HCT116 (cell line): ENCODE results near the gene LINGO1. TPM values are rescaled to one million over a fixed set of nuclear protein-coding genes. Genes with fewer than 3 reads are reported as not detected.

Experiments
- ATAC-seq: fragments of 200-7000 bp; cut with Tn5 transposase; 2 replicates; pipeline ENCODE4 v1.9.1; 2020; ENCODE audit warnings: mild to moderate bottlenecking, moderate library complexity
- BruUV-seq: library from RNA; stranded (reverse); fragments of 400-500 nt; replicated peaks from 2 replicates; lab custom pipeline; 2021; lab: Mats Ljungman, UMichigan
- CTCF ChIA-PET: fragments of 300-600 bp; sonication (Branson Sonifier 250); formaldehyde crosslinking; loops from one replicate; lab custom pipeline; 2021; ENCODE audit warnings: antibody characterized with exemption; lab: Charles Lee
- POLR2A ChIA-PET: fragments of 300-600, 350-600 bp; sonication (Branson Sonifier 250); formaldehyde crosslinking; loops from one replicate; lab custom pipeline; 2021; ENCODE audit warnings: antibody characterized with exemption; lab: Charles Lee
- RAD21 ChIA-PET, 2 experiments: fragments of 300-600 bp; sonication (Branson Sonifier 250); formaldehyde crosslinking; loops; one replicate each; lab custom pipeline; 2023; ENCODE audit warnings: low total read pairs in 2 of 2; ENCODE audit not compliant: uncharacterized antibody in 2 of 2, unreplicated experiment in 2 of 2, low non-redundant PET in 1 of 2; lab: Charles Lee
- DNase-seq: peaks from one replicate; pipeline ENCODE4 v3.0.0-alpha.2; 2010; ENCODE audit warnings: low read depth, low spot score
- H2AFZ ChIP-seq: fragments of 200-600 bp; shearing (Covaris generic), sonication (generic); 2 replicates; pipeline ENCODE4 v1.6.1; 2017; ENCODE audit warnings: low read depth, mixed run types, mixed read lengths, antibody characterized with exemption, low read length; ENCODE audit not compliant: poor library complexity, severe bottlenecking
- H3K27ac ChIP-seq: 2 replicates; pipeline ENCODE4 v1.5.1; 2012; ENCODE audit warnings: low read depth, low read length
- H3K27me3 ChIP-seq: fragments of 200-600 bp; sonication (generic); 2 replicates; pipeline ENCODE4 v1.6.1; 2016; ENCODE audit warnings: mixed run types, low read length, mixed read lengths; ENCODE audit not compliant: insufficient read depth
- H3K36me3 ChIP-seq, 2 experiments: fragments of 200-500 bp in 1 of 2; fragments of 200-600 bp in 1 of 2; sonication (Bioruptor generic) in 1 of 2; sonication (generic) in 1 of 2; 2 replicates each; pipeline versions ENCODE4 v1.5.1 to v1.6.1; 2014 to 2016; ENCODE audit warnings: low read length in 2 of 2, inconsistent platforms in 1 of 2, mixed read lengths in 1 of 2, mixed run types in 1 of 2; ENCODE audit not compliant: insufficient read depth in 2 of 2, control insufficient read depth in 1 of 2
- H3K4me1 ChIP-seq, 2 experiments: fragments of 200-600 bp in 1 of 2; sonication (generic) in 1 of 2; 2 replicates each; pipeline versions ENCODE4 v1.5.1 to v1.6.1; 2012 to 2017; ENCODE audit warnings: low read length in 2 of 2, inconsistent platforms in 1 of 2, mild to moderate bottlenecking in 1 of 2, mixed read lengths in 1 of 2, mixed run types in 1 of 2, moderate library complexity in 1 of 2; ENCODE audit not compliant: insufficient read depth in 2 of 2, control insufficient read depth in 1 of 2
- H3K4me2 ChIP-seq: fragments of 200-600 bp; sonication (generic); 2 replicates; pipeline ENCODE4 v1.6.1; 2017; ENCODE audit warnings: mixed run types, low read length, mixed read lengths
- H3K4me3 ChIP-seq, 2 experiments: fragments of 200-600 bp in 1 of 2; sonication (generic) in 1 of 2; replicated peaks in 1 of 2; 2 replicates each; pipeline ENCODE4 v1.5.1; 2011 to 2016; ENCODE audit warnings: low read length in 2 of 2, control low read depth in 1 of 2, low read depth in 1 of 2, mild to moderate bottlenecking in 1 of 2, mixed read lengths in 1 of 2, mixed run types in 1 of 2
- H3K79me2 ChIP-seq: fragments of 200-600 bp; sonication (generic); 2 replicates; pipeline ENCODE4 v1.6.1; 2017; ENCODE audit warnings: mild to moderate bottlenecking, mixed run types, low read length, moderate library complexity, mixed read lengths; ENCODE audit not compliant: insufficient read depth
- H3K9ac ChIP-seq: fragments of 200-600 bp; sonication (generic); 2 replicates; pipeline ENCODE4 v1.6.1; 2016; ENCODE audit warnings: low read length, mixed read lengths
- H3K9me2 ChIP-seq: fragments of 200-600 bp; sonication (generic), shearing (Covaris generic); 2 replicates; pipeline ENCODE4 v1.6.1; 2017; ENCODE audit warnings: mixed run types, mild to moderate bottlenecking, moderate library complexity; ENCODE audit not compliant: insufficient read depth
- H3K9me3 ChIP-seq, 2 experiments: fragments of 200-500 bp in 1 of 2; fragments of 200-600 bp in 1 of 2; sonication (Bioruptor generic) in 1 of 2; sonication (generic) in 1 of 2; 2 replicates each; pipeline ENCODE4 v1.6.1; 2014 to 2017; ENCODE audit warnings: low read length in 2 of 2, mixed read lengths in 2 of 2, inconsistent platforms in 1 of 2, low read depth in 1 of 2, mild to moderate bottlenecking in 1 of 2, mixed run types in 1 of 2, moderate library complexity in 1 of 2; ENCODE audit not compliant: control insufficient read depth in 1 of 2, insufficient read depth in 1 of 2
- H4K20me1 ChIP-seq: fragments of 200-600 bp; sonication (generic), shearing (Covaris generic); 2 replicates; pipeline ENCODE4 v1.6.1; 2017; ENCODE audit warnings: mixed run types, mild to moderate bottlenecking, moderate library complexity; ENCODE audit not compliant: insufficient read depth
- ELF1 ChIP-seq: IDR thresholded peaks from 2 replicates; pipeline ENCODE4 v1.6.1; 2012; ENCODE audit warnings: low read depth, borderline replicate concordance
- EZH2 ChIP-seq: fragments of 200-600 bp; sonication (generic); IDR thresholded peaks from 2 replicates; pipeline ENCODE4 v1.6.1; 2017; ENCODE audit warnings: antibody characterized with exemption, mixed run types
- POLR2A ChIP-seq: IDR thresholded peaks from 2 replicates; pipeline ENCODE4 v1.7.0; 2011; ENCODE audit warnings: borderline replicate concordance; ENCODE audit not compliant: insufficient read depth, insufficient read length; ENCODE audit errors: extremely low read depth
- SRF ChIP-seq: IDR thresholded peaks from 2 replicates; pipeline ENCODE4 v1.6.1; 2012; ENCODE audit warnings: low read depth
- ZFX ChIP-seq: fragments of 450-650 bp; IDR thresholded peaks from 2 replicates; pipeline ENCODE4 v1.6.1; 2017
- ZNF274 ChIP-seq: fragments of 200-500 bp; sonication (Bioruptor generic); IDR thresholded peaks from 2 replicates; pipeline ENCODE4 v1.6.1; 2014; ENCODE audit warnings: mild to moderate bottlenecking, low read depth, low read length, inconsistent platforms
- intact Hi-C: fragments of 100-400 bp; cut with micrococcal nuclease; formaldehyde crosslinking; loops from 2 replicates; pipeline ENCODE4 v1.10.0; 2022
- total RNA-seq: library from RNA; stranded (reverse); gene quantifications from one replicate; pipeline ENCODE4 v1.2.1, GENCODE V29; 2021; ENCODE audit not compliant: unreplicated experiment

LINGO1 gene
- total RNA-seq, 1 experiment from 2014 or later: 15.6 TPM

DNA sequence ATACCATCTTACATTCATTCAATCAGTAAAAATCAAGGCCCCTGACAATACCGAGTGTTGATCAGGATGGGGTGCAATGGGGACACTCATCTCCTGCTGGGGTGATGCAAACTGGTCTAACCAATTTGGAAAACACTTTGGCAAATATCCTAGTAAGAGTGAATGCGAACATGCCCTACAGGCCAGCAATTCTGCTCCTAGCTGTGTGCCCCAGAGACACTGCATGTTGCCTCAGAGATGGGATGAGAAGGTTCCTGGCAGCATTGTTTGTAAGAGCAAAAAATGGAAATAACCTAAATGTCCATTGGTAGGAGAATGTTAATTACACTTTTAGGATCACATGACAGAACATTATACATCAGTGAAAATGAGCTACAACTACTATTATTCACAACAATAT is 4.7 kb downstream of the LINGO1 start:
- DNase-seq: no peak
- Histone ChIP-seq H3K9ac (no peak overlapping the region), H3K4me2 (no peak overlapping the region), H3K9me2 (no peaks in the 10 kb centered on the region), H3K36me3 (no peaks in the 10 kb centered on the region), H3K79me2 (no peaks in the 10 kb centered on the region; the same call in 1 of the 2 replicates)
- RAD21 ChIA-PET: no interaction called here
- no peak for ATAC-seq
- TF ChIP-seq ZNF274 (no peak), ELF1 (no peak)
- TF ChIP-seq, all 23 proteins: peak for 0
- ChIA-PET CTCF (interaction anchor here (0.5 to 1.8 kb wide), 4 partner anchors 8 to 193 kb away, joined by 3 to 6 read pairs (median 4); no protein-coding TSS in a partner anchor), POLR2A (no interaction called here)
- no peak overlapping the region for H3K4me3 ChIP-seq
- H3K27ac ChIP-seq: no peak overlapping the region
- H3K9me3 ChIP-seq: no peaks in the 10 kb centered on the region
- intact Hi-C loops: no loop called here
- H4K20me1 ChIP-seq: no peaks in the 10 kb centered on the region
- peaks cover 8 to 15% of the 10 kb centered on the region in 2 experiments; a peak in 3 of 4 replicates for H3K4me1 ChIP-seq
- BruUV-seq: no TSS peak
- no peaks in the 10 kb centered on the region for H3K27me3 ChIP-seq
- no peak overlapping the region for H2AFZ ChIP-seq

DNA sequence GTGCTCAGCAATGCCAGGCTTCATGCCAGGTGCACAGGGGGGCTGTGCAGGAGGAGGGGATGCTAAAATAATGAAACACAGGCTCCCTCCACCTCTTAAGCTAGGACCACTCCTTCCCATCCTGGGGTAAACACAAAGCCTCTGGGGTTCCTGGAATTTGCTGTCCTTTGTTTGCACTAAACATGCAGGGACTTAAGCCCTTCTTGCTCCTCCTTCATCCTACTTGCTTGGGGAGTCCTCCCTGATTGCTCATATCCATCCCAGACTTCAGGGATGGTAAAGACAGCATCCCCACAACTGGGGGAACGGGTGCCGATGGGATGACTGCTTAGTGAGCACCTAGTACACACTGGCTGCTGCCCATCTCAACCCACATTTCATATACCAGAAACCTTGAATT is 5.1 kb downstream of the LINGO1 start:
- Histone ChIP-seq H3K79me2 (no peaks in the 10 kb centered on the region; the same call in 1 of the 2 replicates), H3K27me3 (no peaks in the 10 kb centered on the region), H3K9me3 (no peaks in the 10 kb centered on the region), H3K9me2 (no peaks in the 10 kb centered on the region), H2AFZ (no peak overlapping the region), H3K4me1 (peaks cover 8 to 15% of the 10 kb centered on the region in 2 experiments; a peak in 3 of 4 replicates), H4K20me1 (no peaks in the 10 kb centered on the region), H3K27ac (no peak overlapping the region), H3K9ac (no peak overlapping the region), H3K4me3 (no peak overlapping the region), H3K36me3 (no peaks in the 10 kb centered on the region), H3K4me2 (no peak overlapping the region)
- no peak for TF ChIP-seq ZFX
- no peak for TF ChIP-seq ELF1
- TF ChIP-seq POLR2A: no peak
- TF ChIP-seq EZH2: no peak
- TF ChIP-seq SRF: no peak
- ATAC-seq (no peak), DNase-seq (no peak)
- intact Hi-C loops: no loop called here
- CTCF ChIA-PET: interaction anchor here (1.1 to 1.5 kb wide), 2 partner anchors 9 to 247 kb away, joined by 3 to 6 read pairs; no protein-coding TSS in a partner anchor
- RAD21 ChIA-PET: no interaction called here
- BruUV-seq: no TSS peak
- POLR2A ChIA-PET: no interaction called here
